PC-3 (cell line): ENCODE data around the gene PLEKHO2. TPM values are rescaled to one million over a fixed set of nuclear protein-coding genes. Genes with fewer than 3 reads are reported as not detected.

Source experiments
- ATAC-seq: fragments of 200-7000 bp; cut with Tn5 transposase; 2 replicates; pipeline ENCODE4 v1.9.1; 2020; ENCODE audit warnings: mild to moderate bottlenecking, moderate library complexity
- BruUV-seq: library from RNA; stranded (reverse); fragments of 400-500 nt; replicated peaks from 2 replicates; lab custom pipeline; 2021; lab: Mats Ljungman, UMichigan
- CTCF ChIA-PET: fragments of 300-600 bp; sonication (Branson Sonifier 250); formaldehyde crosslinking; loops from one replicate; lab custom pipeline; 2022; ENCODE audit warnings: antibody characterized with exemption; lab: Charles Lee
- POLR2A ChIA-PET: fragments of 300-600 bp; sonication (Branson Sonifier 250); formaldehyde crosslinking; loops from one replicate; lab custom pipeline; 2022; ENCODE audit warnings: antibody characterized with exemption; ENCODE audit not compliant: unreplicated experiment; lab: Charles Lee
- DNase-seq: peaks from one replicate; pipeline ENCODE4 v3.0.0-alpha.2; 2015
- H2AFZ ChIP-seq: fragments of 300-600 bp; sonication (generic); 2 replicates; pipeline ENCODE4 v1.6.0; 2016; ENCODE audit warnings: antibody characterized with exemption, low read length
- H3F3A ChIP-seq: fragments of 300-600 bp; sonication (generic); one replicate; pipeline ENCODE4 v1.6.0; 2017; ENCODE audit warnings: antibody characterized with exemption, low read length, control low read depth, mild to moderate bottlenecking; ENCODE audit not compliant: unreplicated experiment
- H3K27ac ChIP-seq: fragments of 300-600 bp; sonication (generic); 2 replicates; pipeline ENCODE4 v1.5.1; 2016; ENCODE audit warnings: mild to moderate bottlenecking, low read length
- H3K27me3 ChIP-seq: fragments of 300-600 bp; sonication (generic); 2 replicates; pipeline ENCODE4 v1.6.1; 2016; ENCODE audit warnings: low read length, mixed read lengths
- H3K36me3 ChIP-seq: fragments of 300-600 bp; sonication (generic); 2 replicates; pipeline ENCODE4 v1.6.1; 2016; ENCODE audit warnings: low read depth, mixed run types, low read length, mixed read lengths
- H3K4me1 ChIP-seq: fragments of 300-600 bp; sonication (generic); 2 replicates; pipeline ENCODE4 v1.5.1; 2016; ENCODE audit warnings: low read length; ENCODE audit not compliant: insufficient read depth
- H3K4me2 ChIP-seq: fragments of 300-600 bp; sonication (generic); 2 replicates; pipeline ENCODE4 v1.6.0; 2016; ENCODE audit warnings: low read length
- H3K4me3 ChIP-seq: fragments of 300-600 bp; sonication (generic); 2 replicates; pipeline ENCODE4 v1.5.1; 2016; ENCODE audit warnings: mild to moderate bottlenecking, low read length, mixed read lengths
- H3K79me2 ChIP-seq: fragments of 300-600 bp; sonication (generic); 2 replicates; pipeline ENCODE4 v1.6.1; 2017; ENCODE audit warnings: low read length, mixed read lengths
- H3K9ac ChIP-seq: fragments of 300-600 bp; sonication (generic); 2 replicates; pipeline ENCODE4 v1.6.0; 2016; ENCODE audit warnings: mild to moderate bottlenecking, low read length
- H3K9me2 ChIP-seq: fragments of 300-600 bp; sonication (generic); replicated peaks from 2 replicates; pipeline ENCODE4 v1.6.1; 2016; ENCODE audit warnings: mixed run types, low read length, mixed read lengths
- H3K9me3 ChIP-seq: fragments of 300-600 bp; sonication (generic); 2 replicates; pipeline ENCODE4 v1.6.1; 2016; ENCODE audit warnings: low read length, mixed read lengths
- H4K20me1 ChIP-seq: fragments of 300-600 bp; sonication (generic); 2 replicates; pipeline ENCODE4 v1.6.1; 2016; ENCODE audit warnings: low read length, mixed read lengths
- EZH2 ChIP-seq: fragments of 300-600 bp; sonication (generic); IDR thresholded peaks from one replicate; pipeline ENCODE4 v1.6.1; 2017; ENCODE audit warnings: antibody characterized with exemption, mild to moderate bottlenecking, low read length; ENCODE audit not compliant: unreplicated experiment
- EZH2phosphoT487 ChIP-seq: fragments of 300-600 bp; sonication (generic); IDR thresholded peaks from 2 replicates; pipeline ENCODE4 v1.6.1; 2018; ENCODE audit warnings: mild to moderate bottlenecking, antibody characterized with exemption, low read length, borderline replicate concordance
- intact Hi-C: fragments of 100-400 bp; cut with micrococcal nuclease; formaldehyde crosslinking; loops from 2 replicates; pipeline ENCODE4 v1.9.0; 2023
- total RNA-seq: library from RNA; depleted of rRNA; stranded (reverse); fragments of >200 nt; gene quantifications from 2 replicates; pipeline ENCODE4 v1.2.3, GENCODE V29; 2014
- TF ChIP-seq, protein P1 (sequence below): fragments of 300-600 bp; sonication (generic); conservative IDR thresholded peaks from 2 replicates; pipeline ENCODE4 v1.5.1; 2017; ENCODE audit warnings: antibody characterized with exemption, low read depth, mild to moderate bottlenecking, low read length

Gene PLEKHO2
- total RNA-seq, 1 experiment from 2014 or later: 4.3 TPM

DNA sequence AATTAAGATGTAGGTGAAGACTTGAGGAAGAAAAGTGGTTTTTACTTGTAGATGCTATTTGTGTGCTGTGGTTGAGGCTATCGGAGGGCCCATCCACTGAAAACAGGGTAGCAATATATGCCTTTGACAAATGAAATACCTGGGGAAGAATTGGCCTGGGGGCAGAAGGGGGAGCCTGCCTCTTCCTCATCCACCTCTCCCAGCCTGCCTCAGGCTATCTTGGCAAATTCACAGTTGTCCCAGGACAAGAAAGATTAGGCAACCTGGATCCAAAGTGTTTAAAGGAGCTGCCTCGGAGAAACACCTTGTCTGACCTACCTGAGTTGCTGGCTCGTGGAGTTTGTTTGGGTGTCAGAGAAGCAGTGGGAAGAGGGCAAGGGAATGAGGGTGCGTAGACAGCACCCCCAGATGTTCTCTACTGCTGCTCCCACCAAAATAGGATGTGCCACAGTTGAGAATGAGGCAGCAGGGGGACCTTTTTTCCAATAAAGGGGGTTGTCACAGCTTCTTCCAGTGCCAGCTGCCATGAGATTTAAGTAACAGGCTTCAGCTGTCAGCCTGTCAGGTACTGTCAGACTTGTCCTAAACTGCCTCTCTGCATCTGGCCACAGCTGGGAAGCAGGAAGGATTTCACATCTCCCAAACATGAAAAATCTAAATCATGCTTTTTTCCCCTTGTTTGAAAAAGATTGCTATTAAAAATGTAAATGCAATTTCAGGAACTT lies 9.2 kb downstream of the PLEKHO2 start:
- Histone ChIP-seq H3K9ac (no peak overlapping the region), H3F3A (no peaks in the 10 kb centered on the region), H2AFZ (no peak overlapping the region), H3K4me3 (no peak overlapping the region), H3K27me3 (no peaks in the 10 kb centered on the region), H3K9me2 (no peaks in the 10 kb centered on the region), H3K36me3 (no peaks in the 10 kb centered on the region), H3K4me1 (no peaks in the 10 kb centered on the region), H3K27ac (no peak overlapping the region), H3K9me3 (no peaks in the 10 kb centered on the region), H3K79me2 (no peaks in the 10 kb centered on the region), H4K20me1 (no peaks in the 10 kb centered on the region), H3K4me2 (no peak overlapping the region)
- CTCF ChIA-PET: no interaction called here
- DNase-seq: no peak
- POLR2A ChIA-PET: no interaction called here
- BruUV-seq: no TSS peak
- intact Hi-C loops: no loop called here
- TF ChIP-seq EZH2 (no peak), EZH2phosphoT487 (no peak)
- TF ChIP-seq, protein P1, sequence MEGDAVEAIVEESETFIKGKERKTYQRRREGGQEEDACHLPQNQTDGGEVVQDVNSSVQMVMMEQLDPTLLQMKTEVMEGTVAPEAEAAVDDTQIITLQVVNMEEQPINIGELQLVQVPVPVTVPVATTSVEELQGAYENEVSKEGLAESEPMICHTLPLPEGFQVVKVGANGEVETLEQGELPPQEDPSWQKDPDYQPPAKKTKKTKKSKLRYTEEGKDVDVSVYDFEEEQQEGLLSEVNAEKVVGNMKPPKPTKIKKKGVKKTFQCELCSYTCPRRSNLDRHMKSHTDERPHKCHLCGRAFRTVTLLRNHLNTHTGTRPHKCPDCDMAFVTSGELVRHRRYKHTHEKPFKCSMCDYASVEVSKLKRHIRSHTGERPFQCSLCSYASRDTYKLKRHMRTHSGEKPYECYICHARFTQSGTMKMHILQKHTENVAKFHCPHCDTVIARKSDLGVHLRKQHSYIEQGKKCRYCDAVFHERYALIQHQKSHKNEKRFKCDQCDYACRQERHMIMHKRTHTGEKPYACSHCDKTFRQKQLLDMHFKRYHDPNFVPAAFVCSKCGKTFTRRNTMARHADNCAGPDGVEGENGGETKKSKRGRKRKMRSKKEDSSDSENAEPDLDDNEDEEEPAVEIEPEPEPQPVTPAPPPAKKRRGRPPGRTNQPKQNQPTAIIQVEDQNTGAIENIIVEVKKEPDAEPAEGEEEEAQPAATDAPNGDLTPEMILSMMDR: no peak
- no peak for ATAC-seq

GRCh38 chr15:64851503-64851840 lies 9.8 kb downstream of the PLEKHO2 start:
- ChIA-PET CTCF (no interaction called here), POLR2A (no interaction called here)
- intact Hi-C loops: no loop called here
- Histone ChIP-seq H3K9ac (no peak overlapping the region), H3K36me3 (no peaks in the 10 kb centered on the region), H3K4me3 (no peak overlapping the region), H3K4me2 (no peak overlapping the region), H3K4me1 (no peaks in the 10 kb centered on the region), H4K20me1 (no peaks in the 10 kb centered on the region), H3K27me3 (no peaks in the 10 kb centered on the region), H3K9me3 (no peaks in the 10 kb centered on the region), H3F3A (no peaks in the 10 kb centered on the region), H3K9me2 (no peaks in the 10 kb centered on the region), H3K27ac (no peak overlapping the region), H3K79me2 (no peaks in the 10 kb centered on the region), H2AFZ (no peak overlapping the region)
- DNase-seq (no peak), ATAC-seq (no peak)
- TF ChIP-seq EZH2: no peak
- TF ChIP-seq EZH2phosphoT487: no peak
- TF ChIP-seq, protein P1: no peak
- no TSS peak for BruUV-seq

DNA sequence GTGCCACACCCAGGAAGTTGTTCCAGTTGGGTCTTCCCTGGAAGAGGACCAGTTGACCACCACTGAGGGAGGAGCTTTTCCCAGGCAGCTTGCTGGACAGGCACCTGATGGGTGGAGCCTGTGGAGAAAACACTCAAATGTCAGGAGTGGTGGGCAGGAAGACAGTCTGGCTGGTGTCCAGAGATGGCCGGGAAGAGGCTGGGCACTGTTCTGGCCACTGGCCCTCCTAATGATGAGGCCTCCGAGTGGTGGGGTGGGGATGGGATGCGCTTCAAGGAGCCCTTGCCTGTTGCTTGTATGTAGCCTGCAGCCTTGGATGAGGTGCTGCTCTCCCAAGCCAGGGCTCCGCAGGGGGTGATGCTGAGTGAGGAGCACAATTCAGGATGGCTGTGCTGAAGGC lies 12.3 kb downstream of the PLEKHO2 start:
- ChIA-PET CTCF (no interaction called here), POLR2A (no interaction called here)
- H3K9me3 ChIP-seq: no peaks in the 10 kb centered on the region
- H3K9ac ChIP-seq: no peak overlapping the region
- no peaks in the 10 kb centered on the region for H3F3A ChIP-seq
- H3K9me2 ChIP-seq: no peaks in the 10 kb centered on the region
- no peaks in the 10 kb centered on the region for H3K79me2 ChIP-seq
- intact Hi-C loops: no loop called here
- no peak overlapping the region for H2AFZ ChIP-seq
- H3K27ac ChIP-seq: no peak overlapping the region
- no peak overlapping the region for H3K4me3 ChIP-seq
- BruUV-seq: no TSS peak
- no peak for DNase-seq
- no peaks in the 10 kb centered on the region for H3K36me3 ChIP-seq
- H4K20me1 ChIP-seq: no peaks in the 10 kb centered on the region
- no peaks in the 10 kb centered on the region for H3K27me3 ChIP-seq
- H3K4me2 ChIP-seq: no peak overlapping the region
- TF ChIP-seq EZH2phosphoT487: no peak
- TF ChIP-seq, protein P1: no peak
- no peak for TF ChIP-seq EZH2
- no peaks in the 10 kb centered on the region for H3K4me1 ChIP-seq
- ATAC-seq: no peak
